ENCODE results near the gene UBAC1.
"Not testable (repeated sequence)": the region's sequence is repeated elsewhere in the genome, so short reads cannot be mapped to it uniquely, and the experiment has no call there.

The UBAC1 gene

GRCh38 chr9:135893104-135893503 lies 68.1 kb downstream of the UBAC1 start:
- DNase-seq (ENCODE audit: insufficient read length): no peak
- TF ChIP-seq TAF1 (IDR thresholded peaks at IDR 0.05; ENCODE audit: borderline replicate concordance, low read depth, low read length) (no peak), POLR2A (IDR thresholded peaks at IDR 0.05; ENCODE audit: low read depth, low read length) (no peak), POLR2AphosphoS5 (IDR thresholded peaks at IDR 0.05; ENCODE audit: low read depth, low read length) (no peak)
- no peak for FAIRE-seq

DNA sequence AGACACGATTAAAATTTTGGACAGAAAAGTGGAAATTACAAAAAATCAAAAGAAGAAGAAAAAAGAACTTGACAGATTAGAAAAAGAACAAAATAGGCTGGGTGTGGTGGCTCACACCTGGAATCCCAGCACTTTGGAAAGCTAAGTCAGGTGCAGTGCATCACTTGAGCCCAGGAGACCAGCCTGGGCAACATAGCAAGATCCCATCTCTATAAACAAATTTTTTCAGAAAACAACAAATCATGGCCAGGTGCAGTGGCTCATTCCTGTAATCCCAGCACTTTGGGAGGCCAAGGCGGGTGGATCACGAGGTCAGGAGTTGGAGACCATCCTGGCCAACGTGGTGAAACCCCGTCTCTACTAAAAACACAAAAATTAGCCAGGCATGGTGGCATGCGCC lies 68.8 kb downstream of the UBAC1 start:
- FAIRE-seq; DNase-seq (ENCODE audit: insufficient read length): not testable (repeated sequence)

GRCh38 chr9:135891027-135891631 lies 70.0 kb downstream of the UBAC1 start:
- DNase-seq (ENCODE audit: insufficient read length) (no peak), FAIRE-seq (no peak)
- no peak for TF ChIP-seq POLR2A (IDR thresholded peaks at IDR 0.05; ENCODE audit: low read depth, low read length)
- TF ChIP-seq POLR2AphosphoS5 (IDR thresholded peaks at IDR 0.05; ENCODE audit: low read depth, low read length): no peak
- no peak for TF ChIP-seq TAF1 (IDR thresholded peaks at IDR 0.05; ENCODE audit: borderline replicate concordance, low read depth, low read length)

DNA sequence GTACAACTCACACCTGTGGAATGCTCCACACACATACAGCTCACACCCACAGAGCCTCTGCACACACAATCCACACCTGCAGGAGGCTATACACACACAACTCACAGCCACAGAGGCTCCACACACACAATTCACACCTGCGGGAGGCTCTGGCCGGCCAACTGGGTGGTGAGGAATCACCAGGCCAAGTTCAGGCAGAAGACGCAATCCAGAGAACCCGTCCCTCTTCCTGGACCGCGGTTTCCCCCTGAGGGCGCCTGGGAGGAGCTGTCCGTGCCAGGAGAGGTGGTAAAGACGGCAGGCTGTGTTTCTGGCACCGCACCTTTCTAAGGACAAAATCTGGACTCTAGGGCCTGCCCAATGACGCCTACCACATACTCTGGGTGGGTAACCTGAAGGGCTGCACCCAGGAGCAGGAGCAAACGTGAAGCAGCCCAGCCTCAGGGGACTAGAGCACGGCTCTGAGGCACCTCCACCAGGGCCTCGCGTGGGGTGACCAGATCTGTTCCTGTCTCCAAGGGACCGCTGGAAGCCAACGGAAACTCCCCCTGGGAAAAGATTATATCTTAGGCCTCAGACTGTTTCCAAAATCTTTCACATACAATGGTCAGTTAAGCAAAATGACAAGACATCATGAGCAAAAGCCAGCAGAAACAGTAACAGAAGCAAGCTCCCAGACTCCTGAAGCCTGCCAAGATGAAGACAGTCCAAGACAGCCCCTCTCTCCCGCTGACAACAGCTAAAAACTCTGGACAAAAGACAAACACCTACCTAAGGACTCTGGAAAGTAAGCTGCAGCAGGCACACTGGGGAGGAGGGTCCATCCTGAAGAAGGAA lies 70.8 kb downstream of the UBAC1 start:
- no peak for FAIRE-seq
- DNase-seq (ENCODE audit: insufficient read length): no peak
- TF ChIP-seq POLR2AphosphoS5 (IDR thresholded peaks at IDR 0.05; ENCODE audit: low read depth, low read length) (no peak), TAF1 (IDR thresholded peaks at IDR 0.05; ENCODE audit: borderline replicate concordance, low read depth, low read length) (no peak), POLR2A (IDR thresholded peaks at IDR 0.05; ENCODE audit: low read depth, low read length) (no peak)

DNA sequence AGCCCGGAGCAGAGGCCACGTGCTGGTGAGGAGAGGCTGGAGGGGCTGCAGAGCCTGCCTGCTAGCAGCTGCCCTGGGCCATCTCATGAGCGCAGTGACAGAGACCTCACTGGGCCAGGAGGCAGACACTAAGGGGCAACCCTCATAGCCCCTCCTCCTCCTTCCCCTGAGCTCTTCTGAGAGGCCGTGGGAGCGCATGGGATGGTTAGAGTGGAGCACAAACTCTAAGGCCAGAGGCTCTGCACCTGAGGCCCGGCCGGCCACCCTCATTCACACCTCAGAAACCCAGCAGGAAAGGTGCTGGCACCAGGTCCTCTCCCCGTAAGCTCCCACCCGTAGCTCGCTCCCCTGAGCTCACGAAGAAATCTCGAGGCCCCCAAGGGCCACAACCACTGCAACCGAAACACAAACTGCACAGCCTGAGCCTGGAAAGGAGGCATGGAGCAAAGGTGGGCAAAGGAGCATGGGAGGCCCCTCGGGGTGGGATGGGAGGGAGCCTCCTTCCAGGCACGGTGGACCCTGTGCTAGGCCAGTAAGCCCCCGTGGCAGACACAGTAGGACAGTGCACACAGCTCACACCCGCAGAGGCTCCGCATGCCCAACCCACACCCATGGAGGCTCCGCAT lies 71.5 kb downstream of the UBAC1 start:
- FAIRE-seq: no peak
- DNase-seq (ENCODE audit: insufficient read length): no peak
- no peak for TF ChIP-seq POLR2AphosphoS5 (IDR thresholded peaks at IDR 0.05; ENCODE audit: low read depth, low read length)
- TF ChIP-seq POLR2A (IDR thresholded peaks at IDR 0.05; ENCODE audit: low read depth, low read length): no peak
- TF ChIP-seq TAF1 (IDR thresholded peaks at IDR 0.05; ENCODE audit: borderline replicate concordance, low read depth, low read length): no peak

- no peak for DNase-seq (ENCODE audit: insufficient read length)
These were observed 72.3 kb downstream of the UBAC1 start for GRCh38 chr9:135888766-135889394.

DNA sequence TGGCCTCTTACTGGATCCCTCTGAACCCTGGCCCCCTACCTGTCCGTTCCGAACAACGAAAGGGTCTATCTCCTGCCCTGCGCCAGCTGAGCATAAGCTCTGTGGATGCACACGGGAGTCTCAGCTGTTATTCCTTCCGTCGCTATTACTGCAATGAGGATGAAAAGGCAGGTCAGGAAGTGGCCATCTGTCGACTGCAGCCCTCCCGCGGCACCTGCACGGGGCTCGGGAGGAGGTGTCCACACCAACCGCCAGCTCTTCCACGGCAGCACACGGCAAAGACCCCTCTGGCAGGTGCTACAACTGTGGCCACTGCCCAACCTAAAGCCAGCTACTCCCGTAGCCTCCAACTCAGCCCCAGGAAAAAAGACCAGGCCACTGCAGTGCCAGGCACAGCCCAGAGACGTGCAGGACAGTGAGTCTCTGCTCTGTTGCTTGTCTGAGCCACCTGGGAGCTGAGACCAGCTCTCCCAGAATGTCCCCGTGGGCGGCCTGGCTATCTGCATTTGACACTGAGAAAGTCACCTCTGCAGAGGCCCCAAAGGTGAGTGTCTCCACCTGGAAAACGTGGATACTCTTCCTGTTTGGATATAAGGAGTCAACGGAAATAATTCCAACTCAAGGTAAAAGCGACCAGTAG lies 72.9 kb downstream of the UBAC1 start:
- no peak for TF ChIP-seq TAF1 (IDR thresholded peaks at IDR 0.05; ENCODE audit: borderline replicate concordance, low read depth, low read length)
- no peak for TF ChIP-seq POLR2AphosphoS5 (IDR thresholded peaks at IDR 0.05; ENCODE audit: low read depth, low read length)
- TF ChIP-seq POLR2A (IDR thresholded peaks at IDR 0.05; ENCODE audit: low read depth, low read length): no peak
- no peak for FAIRE-seq
- no peak for DNase-seq (ENCODE audit: insufficient read length)

More at GRCh38 chr9:135888766-135889394, 72.3 kb downstream of the UBAC1 start:
- no peak for TF ChIP-seq TAF1 (IDR thresholded peaks at IDR 0.05; ENCODE audit: borderline replicate concordance, low read depth, low read length)
- no peak for TF ChIP-seq POLR2A (IDR thresholded peaks at IDR 0.05; ENCODE audit: low read depth, low read length)
- no peak for TF ChIP-seq POLR2AphosphoS5 (IDR thresholded peaks at IDR 0.05; ENCODE audit: low read depth, low read length)
- no peak for FAIRE-seq

DNA sequence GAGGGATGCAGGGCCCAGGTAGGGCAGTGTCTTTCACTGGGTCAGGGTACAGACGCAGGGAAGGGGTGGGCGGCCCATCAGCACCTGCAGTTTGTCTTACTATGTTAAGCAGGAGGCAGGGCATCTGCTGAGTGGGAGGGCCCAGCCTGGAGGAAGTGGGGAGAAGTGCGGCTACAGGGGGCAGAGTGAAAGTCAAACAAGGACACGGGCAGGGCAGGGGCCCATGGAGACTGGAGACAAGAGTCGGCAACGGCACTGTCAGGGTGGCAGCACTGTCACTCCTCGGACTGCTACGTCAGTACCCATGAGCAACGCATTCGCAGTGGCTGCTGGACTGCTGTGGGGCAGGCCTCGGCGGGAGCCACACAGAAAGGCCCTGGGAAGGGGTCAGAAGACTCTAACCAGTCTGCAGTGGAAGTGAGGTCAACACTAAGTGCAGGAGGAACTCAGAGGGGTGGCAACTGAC lies 73.6 kb downstream of the UBAC1 start:
- FAIRE-seq (peak; percentile 78), DNase-seq (ENCODE audit: insufficient read length) (peak; percentile 65)
- TF ChIP-seq POLR2AphosphoS5 (IDR thresholded peaks at IDR 0.05; ENCODE audit: low read depth, low read length): no peak
- TF ChIP-seq TAF1 (IDR thresholded peaks at IDR 0.05; ENCODE audit: borderline replicate concordance, low read depth, low read length): no peak
- no peak for TF ChIP-seq POLR2A (IDR thresholded peaks at IDR 0.05; ENCODE audit: low read depth, low read length)

DNA sequence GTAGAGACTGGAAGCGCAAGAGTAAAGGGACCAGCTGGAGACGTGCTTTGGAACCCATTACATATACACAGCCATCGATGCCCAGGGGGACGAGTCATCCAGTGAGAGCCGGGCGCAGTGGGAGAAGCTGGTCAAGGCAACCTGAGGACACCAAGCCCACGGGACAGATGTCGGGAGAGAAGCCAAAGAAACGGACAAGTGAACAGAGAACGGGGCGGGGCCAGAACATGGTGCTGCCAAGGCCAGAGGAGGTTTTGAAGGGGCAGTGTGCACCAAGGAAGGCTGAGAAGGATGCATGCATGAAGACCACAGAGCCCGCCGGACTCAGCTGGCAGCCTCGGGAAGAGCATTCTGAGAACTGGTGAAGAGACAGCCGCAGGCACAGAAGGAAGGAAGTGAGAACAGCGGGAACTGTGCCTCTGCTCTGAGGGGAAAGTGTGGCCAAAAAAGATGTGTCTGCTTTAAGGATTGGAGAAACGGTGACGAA lies 74.1 kb downstream of the UBAC1 start:
- TF ChIP-seq POLR2AphosphoS5 (IDR thresholded peaks at IDR 0.05; ENCODE audit: low read depth, low read length): no peak
- no peak for TF ChIP-seq TAF1 (IDR thresholded peaks at IDR 0.05; ENCODE audit: borderline replicate concordance, low read depth, low read length)
- no peak for TF ChIP-seq POLR2A (IDR thresholded peaks at IDR 0.05; ENCODE audit: low read depth, low read length)
- DNase-seq (ENCODE audit: insufficient read length) (no peak), FAIRE-seq (no peak)

DNA sequence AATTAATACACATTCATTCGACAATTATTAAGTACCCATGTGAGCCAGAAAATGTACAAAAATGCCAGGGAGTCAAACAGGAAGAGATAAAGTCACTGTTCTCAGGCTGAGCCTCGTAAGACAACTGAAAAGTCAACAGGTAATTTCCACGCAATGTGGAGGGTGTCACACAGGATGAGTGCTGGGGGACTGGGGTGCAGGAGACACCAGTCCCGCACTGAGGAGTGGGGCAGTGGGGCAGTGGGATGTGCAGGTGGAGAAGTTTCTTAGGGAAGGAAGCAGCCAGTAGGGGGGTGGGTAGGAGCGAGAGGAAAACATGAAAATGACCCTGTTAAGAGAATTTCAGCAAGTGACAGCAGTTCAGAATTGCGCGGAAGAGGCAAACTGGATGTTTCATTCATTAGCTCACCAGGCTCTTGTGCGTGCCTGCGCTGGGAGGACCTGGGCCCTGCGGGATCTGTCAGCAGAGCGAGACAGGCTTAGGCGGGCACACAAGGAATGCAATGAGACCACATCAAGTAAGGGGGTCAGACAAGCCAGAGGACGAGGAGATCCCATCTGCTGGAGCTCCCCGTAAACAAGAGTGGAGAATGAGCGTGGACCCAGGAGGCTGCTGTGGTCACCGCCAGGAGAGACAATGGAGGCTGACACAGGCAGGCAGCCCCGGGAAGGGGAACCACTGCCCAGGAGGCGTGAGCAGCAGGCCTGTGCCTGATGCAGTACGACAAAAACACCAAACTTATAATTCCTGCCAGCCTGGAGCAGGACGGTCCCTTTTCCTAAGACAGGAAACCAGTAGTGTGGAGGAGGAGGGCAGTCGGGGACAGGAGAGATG lies 74.8 kb downstream of the UBAC1 start:
- peak; percentile 24 for FAIRE-seq
- TF ChIP-seq POLR2AphosphoS5 (IDR thresholded peaks at IDR 0.05; ENCODE audit: low read depth, low read length) (no peak), POLR2A (IDR thresholded peaks at IDR 0.05; ENCODE audit: low read depth, low read length) (no peak), TAF1 (IDR thresholded peaks at IDR 0.05; ENCODE audit: borderline replicate concordance, low read depth, low read length) (no peak)
- DNase-seq (ENCODE audit: insufficient read length): no peak

Measured in GM12892 (cell line).